GM18861 (cell line): ENCODE measurements around the gene RAB6D.
"Not testable (repeated sequence)": the region's sequence is repeated elsewhere in the genome, so short reads cannot be mapped to it uniquely, and the experiment has no call there.

Source experiments
- ATAC-seq: cut with Tn5 transposase; IDR thresholded peaks from one replicate; pipeline ENCODE4 v1.9.1; 2021; ENCODE audit not compliant: unreplicated experiment

The RAB6D gene

GRCh38 chr2:131363703-131364186 lies at the start of gene RAB6D:
Gene RAB6D, minus strand, starts transcription at chr2:131364168. Its CDS starts 448 bp downstream, at chr2:131363720.
- not testable (repeated sequence) for ATAC-seq

- peak; percentile 84 for ATAC-seq
Measured at GRCh38 chr2:131413148-131413747, 49.3 kb upstream of the RAB6D start.

GRCh38 chr2:131410173-131410572 lies 46.2 kb upstream of the RAB6D start:
- no peak for ATAC-seq

- no peak for ATAC-seq
Measured at GRCh38 chr2:131408778-131409177, 44.8 kb upstream of the RAB6D start.

GRCh38 chr2:131408207-131408606 lies 44.2 kb upstream of the RAB6D start:
- no peak for ATAC-seq

- ATAC-seq, result no peak
Measured at GRCh38 chr2:131404753-131405152, 40.8 kb upstream of the RAB6D start.

- no peak for ATAC-seq
Measured at GRCh38 chr2:131402320-131403039, 38.5 kb upstream of the RAB6D start.

GRCh38 chr2:131400849-131401248 lies 36.9 kb upstream of the RAB6D start:
- ATAC-seq, result no peak

GRCh38 chr2:131400441-131400840 lies 36.5 kb upstream of the RAB6D start:
- not testable (repeated sequence) for ATAC-seq

- ATAC-seq, result not testable (repeated sequence)
Measured at GRCh38 chr2:131396209-131396608, 32.2 kb upstream of the RAB6D start.

- not testable (repeated sequence) for ATAC-seq
Measured at GRCh38 chr2:131395024-131395645, 31.2 kb upstream of the RAB6D start.

- ATAC-seq, result no peak
Measured at GRCh38 chr2:131394147-131394931, 30.4 kb upstream of the RAB6D start.

- ATAC-seq, result not testable (repeated sequence)
Measured at GRCh38 chr2:131391953-131392352, 28.0 kb upstream of the RAB6D start.

GRCh38 chr2:131391471-131391870 lies 27.5 kb upstream of the RAB6D start:
- ATAC-seq, result not testable (repeated sequence)

- not testable (repeated sequence) for ATAC-seq
Measured at GRCh38 chr2:131390495-131391130, 26.6 kb upstream of the RAB6D start.

GRCh38 chr2:131389657-131390056 lies 25.7 kb upstream of the RAB6D start:
- no peak for ATAC-seq

- not testable (repeated sequence) for ATAC-seq
Measured at GRCh38 chr2:131388834-131389233, 24.9 kb upstream of the RAB6D start.

- not testable (repeated sequence) for ATAC-seq
Measured at GRCh38 chr2:131373111-131373510, 9.1 kb upstream of the RAB6D start.

GRCh38 chr2:131369954-131370353 lies 6.0 kb upstream of the RAB6D start:
- no peak for ATAC-seq

GRCh38 chr2:131368493-131369066 lies 4.6 kb upstream of the RAB6D start:
- not testable (repeated sequence) for ATAC-seq
